ENCODE results near the gene ADRM1.
A peak's percentile ranks its signal among the peaks of the same experiment; 100 is the strongest.

Gene ADRM1

GRCh38 chr20:62299666-62300236, 3.0 kb upstream of the ADRM1 start:
- peak; percentile 62 to 86 for DNase-seq

- no peak for DNase-seq
Observed at GRCh38 chr20:62300319-62300718, 2.5 kb upstream of the ADRM1 start.

GRCh38 chr20:62301111-62301668, 1.6 kb upstream of the ADRM1 start:
- DNase-seq: no peak

- DNase-seq: peak; percentile 94 to 97
Observed at GRCh38 chr20:62301773-62302340, 940 bp upstream of the ADRM1 start.

GRCh38 chr20:62303062-62303339, 204 bp downstream of the ADRM1 start:
- DNase-seq: no peak

GRCh38 chr20:62303340-62304226, 786 bp downstream of the ADRM1 start:
- DNase-seq: peak in 1 of 2 experiments; percentile 63

- no peak for DNase-seq
Observed at GRCh38 chr20:62304331-62305148, 1.7 kb downstream of the ADRM1 start.

GRCh38 chr20:62305149-62305764, 2.5 kb downstream of the ADRM1 start:
- peak in 1 of 2 experiments; percentile 43 for DNase-seq

GRCh38 chr20:62305765-62306413, 3.1 kb downstream of the ADRM1 start:
- no peak for DNase-seq

GRCh38 chr20:62306414-62307187, 3.8 kb downstream of the ADRM1 start:
- no peak for DNase-seq

- no peak for DNase-seq
Observed at GRCh38 chr20:62307226-62308101, 4.7 kb downstream of the ADRM1 start.

GRCh38 chr20:62308102-62308822, 5.5 kb downstream of the ADRM1 start:
- DNase-seq: no peak

- no peak for DNase-seq
Observed at GRCh38 chr20:62309198-62309944, 6.6 kb downstream of the ADRM1 start.

- no peak for DNase-seq
Observed at GRCh38 chr20:62309947-62310756, 7.4 kb downstream of the ADRM1 start.

- DNase-seq: no peak
Observed at GRCh38 chr20:62310757-62311121, 7.9 kb downstream of the ADRM1 start.

- DNase-seq: no peak
Observed at GRCh38 chr20:62311150-62311549, 8.4 kb downstream of the ADRM1 start.

GRCh38 chr20:62311832-62312661, 9.2 kb downstream of the ADRM1 start:
- no peak for DNase-seq
